Duodenal mucosa (tissue), 2 donors: ENCODE measurements around the gene MLC1.

ENCODE experiments used
- H3K27ac ChIP-seq: one replicate; pipeline ENCODE4 v1.7.0; 2013; ENCODE audit warnings: low read depth, low read length
- H3K27me3 ChIP-seq, 2 donors: one replicate each; pipeline ENCODE4 v1.7.0; 2013; ENCODE audit warnings: low read length in 2 of 2, control low read depth in 1 of 2; ENCODE audit not compliant: insufficient read depth in 2 of 2, control insufficient read depth in 1 of 2
- H3K36me3 ChIP-seq, 2 donors: one replicate each; pipeline ENCODE4 v1.7.0; 2013; ENCODE audit warnings: low read length in 2 of 2, control low read depth in 1 of 2; ENCODE audit not compliant: insufficient read depth in 2 of 2, control insufficient read depth in 1 of 2
- H3K4me1 ChIP-seq, 2 donors: one replicate each; pipeline ENCODE4 v1.7.0; 2013; ENCODE audit warnings: low read length in 2 of 2, control low read depth in 1 of 2; ENCODE audit not compliant: insufficient read depth in 2 of 2, control insufficient read depth in 1 of 2
- H3K4me3 ChIP-seq, 2 donors: one replicate each; pipeline ENCODE4 v1.7.0; 2013; ENCODE audit warnings: low read length in 2 of 2, low read depth in 1 of 2
- H3K9ac ChIP-seq, 2 donors: one replicate each; pipeline ENCODE4 v1.7.0; 2013; ENCODE audit warnings: low read length in 2 of 2, low read depth in 1 of 2
- H3K9me3 ChIP-seq, 2 donors: one replicate each; pipeline ENCODE4 v1.7.0; 2013; ENCODE audit warnings: low read length in 2 of 2, control low read depth in 1 of 2; ENCODE audit not compliant: control insufficient read depth in 1 of 2

MLC1 gene

DNA sequence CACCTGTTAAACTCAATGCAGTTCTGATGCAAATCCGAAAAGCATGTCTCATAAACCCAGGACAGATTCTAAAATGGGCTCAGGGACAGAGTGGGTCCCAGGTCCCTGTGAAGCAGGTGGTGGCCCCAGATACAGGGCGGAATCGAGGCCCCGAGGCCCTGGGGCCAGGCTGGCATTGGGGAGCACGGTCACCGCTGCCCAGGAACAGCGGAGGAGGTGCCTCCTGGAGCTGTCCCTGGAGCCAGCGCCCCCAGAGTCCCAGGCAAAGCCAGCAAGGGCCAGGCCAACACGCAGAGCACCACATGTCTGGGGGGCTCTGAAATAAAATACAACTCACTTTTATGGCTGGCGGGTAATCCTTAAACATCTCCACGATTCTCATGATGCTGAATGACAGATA, 17.1 kb downstream of the MLC1 start:
- Histone ChIP-seq H3K4me3 (no peak overlapping the region), H3K4me1 (no peaks in the 10 kb centered on the region), H3K27ac (no peak overlapping the region), H3K9ac (no peak overlapping the region), H3K27me3 (no peaks in the 10 kb centered on the region), H3K9me3 (no peaks in the 10 kb centered on the region), H3K36me3 (no peaks in the 10 kb centered on the region)

DNA sequence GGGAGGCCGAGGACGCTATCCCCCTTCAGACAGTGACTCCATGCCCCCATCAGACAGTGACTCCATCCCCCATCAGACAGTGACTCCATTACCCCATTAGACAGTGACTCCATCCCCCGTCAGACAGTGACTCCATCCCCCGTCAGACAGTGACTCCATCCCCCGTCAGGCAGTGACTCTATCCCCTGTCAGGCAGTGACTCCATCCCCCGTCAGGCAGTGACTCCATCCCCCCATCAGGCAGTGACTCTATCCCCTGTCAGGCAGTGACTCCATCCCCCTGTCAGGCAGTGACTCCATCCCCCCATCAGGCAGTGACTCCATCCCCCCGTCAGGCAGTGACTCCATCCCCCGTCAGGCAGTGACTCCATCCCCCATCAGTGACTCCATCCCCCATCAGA, 18.0 kb downstream of the MLC1 start:
- no peak overlapping the region for H3K4me3 ChIP-seq
- H3K27me3 ChIP-seq, result no peaks in the 10 kb centered on the region
- H3K36me3 ChIP-seq, result no peaks in the 10 kb centered on the region
- H3K27ac ChIP-seq, result no peak overlapping the region
- H3K9me3 ChIP-seq, result no peaks in the 10 kb centered on the region
- H3K9ac ChIP-seq, result no peak overlapping the region
- no peaks in the 10 kb centered on the region for H3K4me1 ChIP-seq

DNA sequence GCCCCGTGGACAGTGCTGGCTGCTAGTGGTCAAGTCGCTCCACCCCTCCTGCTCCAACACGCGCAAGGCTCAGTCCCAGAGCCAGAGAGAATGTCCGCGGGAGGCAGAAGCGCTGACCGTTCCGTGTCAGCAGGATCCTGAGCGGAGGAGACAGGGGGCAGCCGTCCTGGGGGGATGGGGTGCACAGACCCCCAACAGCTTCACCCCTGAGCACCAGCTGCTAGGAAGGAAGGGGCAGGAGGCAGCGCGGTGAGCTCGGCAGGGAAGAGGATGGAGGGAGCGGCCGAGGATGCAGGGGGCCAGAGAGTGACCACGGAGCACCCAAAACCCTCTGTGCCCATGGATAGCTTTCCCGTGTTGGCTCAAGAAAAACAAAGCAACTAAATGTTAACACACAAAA, 20.8 kb downstream of the MLC1 start:
- peaks cover 0 to 17% of the 10 kb centered on the region in 2 donors for H3K27me3 ChIP-seq
- H3K4me1 ChIP-seq, result no peaks in the 10 kb centered on the region

DNA sequence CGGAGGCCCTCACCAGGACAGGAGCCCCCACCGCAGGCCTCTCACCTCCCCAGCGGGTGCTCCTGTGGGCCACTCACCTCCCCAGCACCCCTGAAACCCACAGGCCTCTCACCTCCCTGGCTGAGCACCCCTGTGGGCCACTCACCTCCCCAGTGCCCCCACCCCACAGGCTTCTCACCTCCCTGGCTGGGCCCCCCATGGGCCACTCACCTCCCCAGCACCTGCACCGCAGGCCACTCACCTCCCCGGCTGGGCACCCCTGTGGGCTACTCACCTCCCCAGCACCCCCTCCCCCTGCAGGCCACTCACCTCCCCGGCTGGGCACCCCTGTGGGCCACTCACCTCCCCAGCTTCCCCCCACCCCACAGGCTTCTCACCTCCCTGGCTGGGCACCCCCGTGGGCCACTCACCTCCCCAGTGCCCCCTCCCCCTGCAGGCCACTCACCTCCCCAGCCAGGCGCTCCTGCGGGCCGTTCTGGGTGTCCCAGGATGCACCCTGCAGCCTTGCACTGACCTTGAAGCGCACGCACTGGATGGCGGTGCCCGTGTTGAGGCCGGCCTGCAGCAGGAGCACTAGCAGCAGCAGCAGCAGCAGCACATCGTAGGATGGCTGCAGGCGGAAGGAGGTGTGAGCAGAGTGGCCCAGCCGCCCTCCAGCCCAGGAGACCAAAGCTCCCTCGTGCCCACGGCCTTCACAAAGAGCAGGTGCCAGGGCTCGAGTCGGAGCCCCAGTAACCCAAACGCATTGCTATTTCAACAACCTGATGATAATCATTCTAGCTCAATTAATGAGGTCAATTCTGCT, 21.4 kb downstream of the MLC1 start:
- H3K9me3 ChIP-seq, result no peaks in the 10 kb centered on the region
- no peaks in the 10 kb centered on the region for H3K36me3 ChIP-seq
- no peak overlapping the region for H3K4me3 ChIP-seq
- no peak overlapping the region for H3K27ac ChIP-seq
- no peak overlapping the region for H3K9ac ChIP-seq
- no peaks in the 10 kb centered on the region for H3K4me1 ChIP-seq
- H3K27me3 ChIP-seq, result peaks cover 0 to 23% of the 10 kb centered on the region in 2 donors

More for the DNA sequence above, 20.8 kb downstream of the MLC1 start:
- Histone ChIP-seq H3K36me3 (no peaks in the 10 kb centered on the region), H3K9ac (no peak overlapping the region), H3K9me3 (no peaks in the 10 kb centered on the region), H3K27ac (no peak overlapping the region), H3K4me3 (no peak overlapping the region)

DNA sequence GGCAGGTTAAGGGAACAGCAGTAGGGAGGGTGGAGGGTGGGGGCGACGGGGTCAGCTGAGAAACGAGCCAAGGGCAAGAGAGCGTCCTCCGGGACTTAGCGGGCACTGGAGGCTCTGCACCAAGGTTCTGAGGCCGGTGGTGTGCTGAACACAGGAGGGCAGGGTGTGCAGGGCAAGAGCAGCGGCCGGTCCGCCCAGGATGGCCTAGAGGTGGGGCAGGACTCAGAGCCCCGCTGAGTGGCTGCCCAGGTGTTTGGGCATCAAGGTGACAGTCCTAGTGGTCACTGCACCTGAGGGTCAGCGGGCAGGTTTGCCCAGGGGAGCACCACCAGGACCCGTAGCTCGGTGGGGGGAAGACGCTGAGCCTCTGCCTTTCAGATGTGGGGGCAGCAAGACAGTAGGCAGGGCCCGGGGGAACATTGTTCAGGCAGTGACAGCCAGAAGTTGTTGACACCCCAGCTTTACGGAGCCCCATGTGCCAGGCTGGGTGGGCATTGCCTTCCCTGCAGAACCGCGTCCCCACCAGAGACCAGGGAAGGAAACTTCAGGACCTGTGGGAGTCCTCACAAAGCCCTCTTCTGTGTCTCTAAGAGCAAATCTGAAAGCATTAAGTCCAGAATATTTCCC, 22.6 kb downstream of the MLC1 start:
- H3K9me3 ChIP-seq, result no peaks in the 10 kb centered on the region
- no peak overlapping the region for H3K4me3 ChIP-seq
- H3K27me3 ChIP-seq, result peaks cover 2 to 25% of the 10 kb centered on the region in 2 donors
- no peak overlapping the region for H3K9ac ChIP-seq
- no peak overlapping the region for H3K27ac ChIP-seq
- no peaks in the 10 kb centered on the region for H3K4me1 ChIP-seq
- no peaks in the 10 kb centered on the region for H3K36me3 ChIP-seq

DNA sequence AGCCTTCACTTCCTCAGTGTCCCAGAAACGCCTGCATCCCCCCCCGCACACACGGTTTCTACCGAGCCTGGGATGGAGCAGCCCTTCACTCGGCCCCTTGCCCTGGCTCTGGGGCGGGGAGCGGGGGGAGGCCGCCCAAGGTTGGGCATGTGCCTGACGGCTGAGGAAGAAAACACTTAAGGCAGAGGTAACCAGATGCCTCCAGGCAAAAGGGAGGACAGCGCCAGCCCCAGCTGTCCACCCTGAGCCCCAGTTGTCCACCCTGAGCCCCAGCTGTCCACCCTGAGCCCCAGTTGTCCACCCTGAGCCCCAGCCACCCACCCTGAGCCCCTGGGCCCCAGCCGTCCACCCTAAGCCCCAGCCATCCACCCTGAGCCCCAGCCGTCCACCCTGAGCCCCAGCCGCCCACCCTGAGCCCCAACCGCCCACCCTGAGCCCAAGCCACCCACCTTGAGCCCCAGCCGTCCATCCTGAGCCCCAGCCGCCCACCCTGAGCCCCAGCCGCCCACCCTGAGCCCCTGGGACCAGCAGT, 23.3 kb downstream of the MLC1 start:
- Histone ChIP-seq H3K4me3 (no peak overlapping the region), H3K9ac (no peak overlapping the region), H3K36me3 (no peaks in the 10 kb centered on the region), H3K9me3 (no peaks in the 10 kb centered on the region), H3K27ac (no peak overlapping the region), H3K4me1 (no peaks in the 10 kb centered on the region), H3K27me3 (peaks cover 5 to 25% of the 10 kb centered on the region in 2 donors)

DNA sequence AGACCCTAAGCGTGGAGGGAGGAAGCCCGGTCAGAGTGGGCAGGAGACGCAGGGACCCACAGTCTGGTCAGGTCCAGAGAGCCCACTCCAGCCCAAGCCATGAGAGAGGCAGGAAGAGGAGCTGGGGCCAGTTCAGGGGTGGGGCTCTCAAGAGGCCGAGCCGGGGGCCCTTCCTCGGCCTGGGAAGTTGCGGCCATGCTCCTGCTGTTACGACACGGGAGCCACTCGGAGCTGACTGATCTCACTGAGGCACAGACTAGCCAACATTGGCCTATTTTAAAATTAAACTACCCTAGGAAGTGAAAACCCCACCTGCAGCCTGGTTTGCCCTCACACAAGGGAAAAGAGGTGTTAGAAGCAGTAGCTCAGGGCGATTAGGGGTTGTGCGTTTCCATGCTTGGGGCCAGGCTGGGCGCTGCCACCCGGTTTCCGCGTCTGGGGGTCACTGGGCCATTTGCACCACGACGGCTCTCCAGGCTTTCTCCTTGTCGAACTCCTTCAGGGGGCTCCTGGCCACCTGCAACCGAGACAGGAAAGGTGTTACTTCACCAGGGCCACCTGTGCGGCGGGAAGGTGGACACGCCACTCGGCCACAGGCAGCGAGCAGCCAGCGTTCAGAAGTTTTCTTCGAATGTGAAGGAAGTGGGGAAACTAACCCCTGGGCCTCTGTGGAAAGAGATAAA, 23.9 kb downstream of the MLC1 start:
- H3K27me3 ChIP-seq, result peaks cover 10 to 25% of the 10 kb centered on the region in 2 donors

DNA sequence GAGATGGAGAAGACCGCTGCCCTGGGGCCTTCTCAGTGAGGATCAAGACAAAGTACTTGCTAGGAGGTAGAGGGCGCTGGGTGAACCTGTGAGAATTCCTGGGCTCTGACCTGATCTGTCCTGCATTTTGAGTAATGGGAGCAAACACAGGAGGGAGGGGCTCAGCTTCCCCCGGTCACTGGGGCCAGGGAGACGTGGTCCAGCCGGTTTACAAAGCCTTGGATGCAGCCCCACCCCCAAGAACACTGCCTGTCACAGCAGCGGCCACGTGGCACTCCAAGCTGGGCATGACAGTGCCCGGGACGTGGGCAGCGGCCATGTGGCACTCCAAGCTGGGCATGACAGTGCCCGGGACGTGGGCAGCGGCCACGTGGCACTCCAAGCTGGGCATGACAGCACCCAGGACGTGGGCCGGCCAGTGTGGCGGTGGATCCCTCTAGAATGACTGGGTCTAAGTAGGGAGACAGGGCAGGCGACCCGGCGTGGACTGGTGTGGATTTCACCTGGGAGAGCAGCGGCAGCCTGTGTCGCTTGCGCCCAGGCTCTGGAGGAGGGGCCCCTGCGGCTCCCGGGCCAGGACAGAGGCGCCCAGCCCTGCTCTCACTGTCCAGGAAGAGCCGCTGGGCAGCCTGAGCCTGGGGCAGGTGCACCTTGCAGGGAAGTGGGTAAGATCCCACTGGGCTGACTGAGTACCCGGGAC, 24.6 kb downstream of the MLC1 start:
- H3K4me1 ChIP-seq, result no peaks in the 10 kb centered on the region
- no peaks in the 10 kb centered on the region for H3K36me3 ChIP-seq
- no peak overlapping the region for H3K27ac ChIP-seq
- H3K4me3 ChIP-seq, result no peak overlapping the region
- peaks cover 10 to 25% of the 10 kb centered on the region in 2 donors for H3K27me3 ChIP-seq
- H3K9me3 ChIP-seq, result no peaks in the 10 kb centered on the region
- no peak overlapping the region for H3K9ac ChIP-seq

More for the DNA sequence above, 23.9 kb downstream of the MLC1 start:
- Histone ChIP-seq H3K4me3 (no peak overlapping the region), H3K36me3 (no peaks in the 10 kb centered on the region), H3K27ac (no peak overlapping the region), H3K9me3 (no peaks in the 10 kb centered on the region), H3K4me1 (no peaks in the 10 kb centered on the region), H3K9ac (no peak overlapping the region)

DNA sequence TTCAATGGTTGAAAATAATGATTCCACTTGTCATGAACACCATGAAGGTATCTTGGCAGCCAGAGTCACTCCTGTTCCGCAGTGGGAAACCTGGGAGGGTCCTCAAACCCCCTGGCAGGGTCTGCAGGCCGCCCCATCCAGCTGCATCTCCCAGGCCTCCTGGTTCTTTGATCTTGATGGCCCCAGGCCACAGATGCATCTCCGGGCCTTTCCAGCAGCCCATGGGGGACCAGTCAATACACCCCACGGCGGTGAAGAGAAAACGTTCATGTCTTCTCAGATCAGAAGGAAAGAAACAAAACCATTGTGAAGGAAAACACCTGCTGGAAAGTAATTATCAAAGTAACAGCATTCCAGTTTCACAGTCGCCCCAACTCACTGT, 25.4 kb downstream of the MLC1 start:
- H3K4me1 ChIP-seq, result no peaks in the 10 kb centered on the region
- H3K9me3 ChIP-seq, result no peaks in the 10 kb centered on the region
- H3K27ac ChIP-seq, result no peak overlapping the region
- no peak overlapping the region for H3K4me3 ChIP-seq
- H3K36me3 ChIP-seq, result no peaks in the 10 kb centered on the region
- H3K9ac ChIP-seq, result no peak overlapping the region
- peaks cover 10 to 25% of the 10 kb centered on the region in 2 donors for H3K27me3 ChIP-seq
